SH-SY5Y (cell line): Measurements from ENCODE around the gene ESR1.

Experiments used
- GATA2 ChIP-seq: IDR thresholded peaks from 2 replicates; pipeline ENCODE4 v1.6.1; 2011; ENCODE audit warnings: mild to moderate bottlenecking, low read depth, low read length
- GATA3 ChIP-seq: IDR thresholded peaks from 2 replicates; pipeline ENCODE4 v1.6.1; 2011; ENCODE audit warnings: low read depth, mild to moderate bottlenecking, low read length, moderate library complexity

GRCh38 chr6:152147269-152147668 lies 339.8 kb downstream of the ESR1 start:
- TF ChIP-seq GATA3 (no peak), GATA2 (no peak)
